Measurements from ENCODE around the gene ARGLU1.

ARGLU1 gene

DNA sequence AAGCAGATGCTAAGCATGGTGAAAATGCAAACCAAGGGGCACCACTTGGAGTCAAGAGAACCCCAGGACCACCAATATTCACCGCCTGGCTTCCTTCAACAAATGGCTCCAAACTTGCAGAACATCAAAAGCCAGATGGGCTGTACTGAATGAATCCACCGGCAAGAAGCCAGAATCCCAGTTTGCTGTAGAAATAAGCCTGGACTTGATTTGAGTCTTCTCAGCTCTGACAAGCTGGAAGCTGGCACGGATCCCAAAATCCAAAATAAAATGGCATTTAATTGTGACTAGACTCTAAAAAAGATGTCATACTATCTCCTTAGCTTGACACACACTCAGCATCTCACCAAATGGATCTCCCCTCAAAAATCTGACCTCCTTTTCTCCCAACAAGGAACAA, 44.4 kb downstream of the ARGLU1 start:
- DNase-seq (ENCODE audit: low read depth), result no peak
- H3K4me3 ChIP-seq (ENCODE audit: low read depth, low read length), result no peak overlapping the region
- TF ChIP-seq POLR2A (IDR thresholded peaks at IDR 0.05; ENCODE audit: extremely low read depth, insufficient read length), result no peak
- TF ChIP-seq MYC (IDR thresholded peaks at IDR 0.05; ENCODE audit: low read depth, low read length), result no peak
- no peak for TF ChIP-seq MAX (IDR thresholded peaks at IDR 0.05; ENCODE audit: low read depth, low read length)
- TF ChIP-seq, protein P1, sequence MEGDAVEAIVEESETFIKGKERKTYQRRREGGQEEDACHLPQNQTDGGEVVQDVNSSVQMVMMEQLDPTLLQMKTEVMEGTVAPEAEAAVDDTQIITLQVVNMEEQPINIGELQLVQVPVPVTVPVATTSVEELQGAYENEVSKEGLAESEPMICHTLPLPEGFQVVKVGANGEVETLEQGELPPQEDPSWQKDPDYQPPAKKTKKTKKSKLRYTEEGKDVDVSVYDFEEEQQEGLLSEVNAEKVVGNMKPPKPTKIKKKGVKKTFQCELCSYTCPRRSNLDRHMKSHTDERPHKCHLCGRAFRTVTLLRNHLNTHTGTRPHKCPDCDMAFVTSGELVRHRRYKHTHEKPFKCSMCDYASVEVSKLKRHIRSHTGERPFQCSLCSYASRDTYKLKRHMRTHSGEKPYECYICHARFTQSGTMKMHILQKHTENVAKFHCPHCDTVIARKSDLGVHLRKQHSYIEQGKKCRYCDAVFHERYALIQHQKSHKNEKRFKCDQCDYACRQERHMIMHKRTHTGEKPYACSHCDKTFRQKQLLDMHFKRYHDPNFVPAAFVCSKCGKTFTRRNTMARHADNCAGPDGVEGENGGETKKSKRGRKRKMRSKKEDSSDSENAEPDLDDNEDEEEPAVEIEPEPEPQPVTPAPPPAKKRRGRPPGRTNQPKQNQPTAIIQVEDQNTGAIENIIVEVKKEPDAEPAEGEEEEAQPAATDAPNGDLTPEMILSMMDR (IDR thresholded peaks at IDR 0.05; ENCODE audit: low read depth, low read length), result no peak

DNA sequence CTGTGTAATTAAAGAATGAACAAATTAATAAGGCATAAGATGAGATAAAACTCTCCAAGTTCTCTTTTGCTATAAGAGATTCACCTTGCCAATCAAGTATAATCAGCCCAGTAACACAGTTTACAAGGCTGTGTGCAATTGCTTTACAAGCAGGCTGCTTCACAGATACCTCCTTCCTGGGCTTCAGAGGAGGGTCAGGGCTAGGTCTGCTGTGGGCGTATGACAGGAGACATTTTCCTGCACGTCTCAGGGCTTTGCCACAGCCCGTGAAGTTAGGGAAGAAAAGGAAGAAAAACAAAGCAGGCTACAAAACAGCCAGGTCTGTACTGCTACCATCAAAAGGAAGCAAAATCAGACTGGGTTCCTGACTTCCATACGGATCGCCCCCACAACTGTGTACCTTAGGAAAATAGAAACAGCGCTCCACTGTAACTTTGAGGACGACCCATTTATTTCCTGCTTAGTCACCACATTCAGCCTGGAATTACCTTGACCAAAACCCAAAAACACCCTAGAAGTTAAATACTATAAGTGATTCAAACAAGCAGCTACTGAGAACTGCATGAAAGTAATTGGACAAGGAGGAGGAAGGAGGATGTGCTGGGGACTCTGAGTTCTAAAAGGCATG, 44.9 kb downstream of the ARGLU1 start:
- no peak overlapping the region for H3K4me3 ChIP-seq (ENCODE audit: low read depth, low read length)
- no peak for DNase-seq (ENCODE audit: low read depth)
- TF ChIP-seq, protein P1 (IDR thresholded peaks at IDR 0.05; ENCODE audit: low read depth, low read length), result no peak
- no peak for TF ChIP-seq POLR2A (IDR thresholded peaks at IDR 0.05; ENCODE audit: extremely low read depth, insufficient read length)
- TF ChIP-seq MAX (IDR thresholded peaks at IDR 0.05; ENCODE audit: low read depth, low read length), result no peak

GRCh38 chr13:106522112-106522705, 45.7 kb downstream of the ARGLU1 start:
- no peak for DNase-seq (ENCODE audit: low read depth)
- H3K4me3 ChIP-seq (ENCODE audit: low read depth, low read length), result no peak overlapping the region
- TF ChIP-seq MAX (IDR thresholded peaks at IDR 0.05; ENCODE audit: low read depth, low read length), result no peak
- no peak for TF ChIP-seq POLR2A (IDR thresholded peaks at IDR 0.05; ENCODE audit: extremely low read depth, insufficient read length)
- TF ChIP-seq MYC (IDR thresholded peaks at IDR 0.05; ENCODE audit: low read depth, low read length), result no peak
- TF ChIP-seq, protein P1 (IDR thresholded peaks at IDR 0.05; ENCODE audit: low read depth, low read length), result no peak

GRCh38 chr13:106521095-106521799, 46.7 kb downstream of the ARGLU1 start:
- DNase-seq (ENCODE audit: low read depth), result no peak
- no peak overlapping the region for H3K4me3 ChIP-seq (ENCODE audit: low read depth, low read length)

DNA sequence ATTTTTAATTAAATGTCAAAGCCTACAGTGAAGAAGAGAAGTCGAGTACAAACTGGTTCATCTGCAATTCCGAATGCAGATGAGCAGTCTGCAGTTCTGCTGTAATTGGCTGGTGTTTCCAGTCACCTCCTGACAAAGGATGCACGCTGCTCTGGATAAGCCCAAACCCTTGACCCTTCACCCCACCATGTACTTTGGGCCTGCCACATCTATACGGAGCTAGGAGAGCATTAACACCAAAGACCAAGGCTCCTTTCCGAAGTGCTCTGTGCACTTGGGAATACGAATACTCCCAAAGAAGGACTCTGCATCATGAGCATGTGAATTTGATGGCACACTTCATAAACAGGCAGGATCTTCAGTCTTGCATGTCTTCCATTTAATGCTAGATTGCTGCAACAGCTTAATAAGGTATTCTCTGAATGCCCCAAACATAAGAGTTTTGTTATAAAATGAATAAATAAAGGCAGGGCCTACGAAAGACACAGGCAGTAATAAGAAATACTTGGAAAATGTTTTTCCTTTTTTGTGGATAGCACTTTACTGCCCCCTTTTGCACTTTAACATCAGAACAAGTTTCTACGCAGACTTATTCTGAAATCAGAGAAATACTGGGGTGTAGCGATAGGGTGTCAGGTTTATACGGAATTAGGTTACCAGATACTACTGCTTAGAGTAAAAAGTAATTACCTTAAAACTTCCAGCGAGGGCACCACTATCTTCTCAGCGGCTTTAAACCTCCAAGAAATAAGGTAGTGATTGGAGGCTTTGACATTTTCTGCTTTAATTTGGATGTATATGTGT, 47.5 kb downstream of the ARGLU1 start:
- peak; percentile 29 for DNase-seq (ENCODE audit: low read depth)

More at GRCh38 chr13:106521095-106521799, 46.7 kb downstream of the ARGLU1 start:
- no peak for TF ChIP-seq MAX (IDR thresholded peaks at IDR 0.05; ENCODE audit: low read depth, low read length)
- TF ChIP-seq MYC (IDR thresholded peaks at IDR 0.05; ENCODE audit: low read depth, low read length), result no peak
- TF ChIP-seq, protein P1 (IDR thresholded peaks at IDR 0.05; ENCODE audit: low read depth, low read length), result no peak
- no peak for TF ChIP-seq POLR2A (IDR thresholded peaks at IDR 0.05; ENCODE audit: extremely low read depth, insufficient read length)

More for the DNA sequence above, 47.5 kb downstream of the ARGLU1 start:
- no peak for TF ChIP-seq MAX (IDR thresholded peaks at IDR 0.05; ENCODE audit: low read depth, low read length)
- TF ChIP-seq, protein P1 (IDR thresholded peaks at IDR 0.05; ENCODE audit: low read depth, low read length), result peak; percentile 13
- H3K4me3 ChIP-seq (ENCODE audit: low read depth, low read length), result no peak overlapping the region
